HEK293 (cell line): Measurements from ENCODE around the gene HTT-AS.

ENCODE experiments used
- CTCF ChIA-PET: fragments of 350-600 bp; formaldehyde crosslinking; extraction: SDS; loops from one replicate; lab custom pipeline; 2021; ENCODE audit warnings: antibody characterized with exemption; lab: Yijun Ruan, JAX
- POLR2A ChIA-PET: fragments of 300-600 bp; formaldehyde crosslinking; extraction: SDS; loops from one replicate; lab custom pipeline; 2020; ENCODE audit warnings: antibody characterized with exemption, inconsistent platforms; lab: Yijun Ruan, JAX
- H3K27ac ChIP-seq: fragments of 200-500 bp; sonication (Bioruptor generic); 2 replicates; pipeline ENCODE4 v1.5.1; 2014; ENCODE audit warnings: low read depth, low read length, control low read depth, inconsistent platforms; ENCODE audit errors: extremely low read depth
- H3K36me3 ChIP-seq, 2 experiments: fragments of 200-500 bp in 1 of 2; sonication (Bioruptor generic) in 1 of 2; 1 replicate in 1 of 2; 2 replicates in 1 of 2; pipeline ENCODE4 v1.5.1; 2014 to 2017; ENCODE audit warnings: inconsistent platforms in 2 of 2, low read length in 2 of 2; ENCODE audit not compliant: control insufficient read depth in 2 of 2, insufficient read depth in 1 of 2
- H3K4me1 ChIP-seq: fragments of 200-500 bp; sonication (Bioruptor generic); 2 replicates; pipeline ENCODE4 v1.5.1; 2014; ENCODE audit warnings: mild to moderate bottlenecking, low read length, inconsistent platforms; ENCODE audit not compliant: control insufficient read depth, insufficient read depth
- H3K4me3 ChIP-seq: 2 replicates; pipeline ENCODE4 v1.5.1; 2011; ENCODE audit warnings: low read depth, mild to moderate bottlenecking, control low read depth, low read length, moderate library complexity
- H3K9me3 ChIP-seq: fragments of 200-500 bp; sonication (Bioruptor generic); 2 replicates; pipeline ENCODE4 v1.5.1; 2014; ENCODE audit warnings: low read depth, low read length, inconsistent platforms; ENCODE audit not compliant: control insufficient read depth, insufficient read depth
- GLI2 ChIP-seq: fragments of 450-650 bp; formaldehyde crosslinking; IDR thresholded peaks from 2 replicates; pipeline ENCODE4; 2017; ENCODE audit warnings: missing biosample characterization, missing genetic modification characterization, low read depth, borderline replicate concordance
- GLI4 ChIP-seq: fragments of 450-650 bp; formaldehyde crosslinking; IDR thresholded peaks from 2 replicates; pipeline ENCODE4 v1.5.1; 2016; ENCODE audit warnings: missing biosample characterization, missing genetic modification characterization
- PRDM1 ChIP-seq: fragments of 450-650 bp; formaldehyde crosslinking; IDR thresholded peaks from 2 replicates; pipeline ENCODE4; 2016; ENCODE audit warnings: missing biosample characterization, missing genetic modification characterization
- WT1 ChIP-seq: fragments of 450-650 bp; formaldehyde crosslinking; IDR thresholded peaks from 2 replicates; pipeline ENCODE4 v1.5.1; 2016; ENCODE audit warnings: missing biosample characterization, missing genetic modification characterization
- ZNF121 ChIP-seq: fragments of 450-650 bp; formaldehyde crosslinking; IDR thresholded peaks from 2 replicates; pipeline ENCODE4 v1.5.1; 2016; ENCODE audit warnings: missing biosample characterization, missing genetic modification characterization
- ZNF157 ChIP-seq: fragments of 450-650 bp; formaldehyde crosslinking; IDR thresholded peaks from 2 replicates; pipeline ENCODE4 v1.5.1; 2016; ENCODE audit warnings: missing biosample characterization, missing genetic modification characterization
- ZNF19 ChIP-seq: fragments of 450-650 bp; formaldehyde crosslinking; IDR thresholded peaks from 2 replicates; pipeline ENCODE4; 2016; ENCODE audit warnings: missing biosample characterization, missing genetic modification characterization, low read depth
- ZNF202 ChIP-seq: fragments of 450-650 bp; formaldehyde crosslinking; IDR thresholded peaks from 2 replicates; pipeline ENCODE4 v1.5.1; 2016; ENCODE audit warnings: missing biosample characterization, missing genetic modification characterization, borderline replicate concordance
- ZNF211 ChIP-seq: fragments of 450-650 bp; formaldehyde crosslinking; IDR thresholded peaks from 2 replicates; pipeline ENCODE4 v1.5.1; 2016; ENCODE audit warnings: low read depth, missing biosample characterization, missing genetic modification characterization
- ZNF214 ChIP-seq: fragments of 450-650 bp; formaldehyde crosslinking; IDR thresholded peaks from 2 replicates; pipeline ENCODE4 v1.5.1; 2017; ENCODE audit warnings: missing biosample characterization, mild to moderate bottlenecking, missing genetic modification characterization, borderline replicate concordance
- ZNF26 ChIP-seq: fragments of 450-650 bp; formaldehyde crosslinking; IDR thresholded peaks from 2 replicates; pipeline ENCODE4 v1.5.1; 2016; ENCODE audit warnings: missing biosample characterization, missing genetic modification characterization
- ZNF548 ChIP-seq: fragments of 450-650 bp; formaldehyde crosslinking; IDR thresholded peaks from 2 replicates; pipeline ENCODE4 v1.5.1; 2016; ENCODE audit warnings: missing biosample characterization, missing genetic modification characterization
- ZNF600 ChIP-seq: fragments of 450-650 bp; formaldehyde crosslinking; IDR thresholded peaks from 2 replicates; pipeline ENCODE4 v1.5.1; 2016; ENCODE audit warnings: missing biosample characterization, missing genetic modification characterization
- ZNF610 ChIP-seq: fragments of 450-650 bp; formaldehyde crosslinking; IDR thresholded peaks from 2 replicates; pipeline ENCODE4 v1.5.1; 2016; ENCODE audit warnings: missing biosample characterization, missing genetic modification characterization, borderline replicate concordance
- ZNF629 ChIP-seq: fragments of 450-650 bp; formaldehyde crosslinking; IDR thresholded peaks from 2 replicates; pipeline ENCODE4 v1.5.1; 2017; ENCODE audit warnings: missing biosample characterization, missing genetic modification characterization
- ZNF654 ChIP-seq: fragments of 450-650 bp; formaldehyde crosslinking; IDR thresholded peaks from 2 replicates; pipeline ENCODE4 v1.5.1; 2016; ENCODE audit warnings: low read depth, missing biosample characterization, missing genetic modification characterization
- ZNF658 ChIP-seq: fragments of 450-650 bp; formaldehyde crosslinking; IDR thresholded peaks from 2 replicates; pipeline ENCODE4; 2016; ENCODE audit warnings: missing biosample characterization, missing genetic modification characterization
- ZNF768 ChIP-seq: fragments of 450-650 bp; formaldehyde crosslinking; IDR thresholded peaks from 2 replicates; pipeline ENCODE4 v1.5.1; 2018; ENCODE audit warnings: missing biosample characterization, mild to moderate bottlenecking, missing genetic modification characterization
- ZNF776 ChIP-seq: fragments of 450-650 bp; formaldehyde crosslinking; IDR thresholded peaks from 2 replicates; pipeline ENCODE4 v1.5.0; 2017; ENCODE audit warnings: missing biosample characterization, missing genetic modification characterization, borderline replicate concordance
- ZNF777 ChIP-seq: fragments of 450-650 bp; formaldehyde crosslinking; IDR thresholded peaks from 2 replicates; pipeline ENCODE4 v1.5.1; 2017; ENCODE audit warnings: missing biosample characterization, missing genetic modification characterization, borderline replicate concordance
- ZNF837 ChIP-seq: fragments of 450-650 bp; formaldehyde crosslinking; IDR thresholded peaks from 2 replicates; pipeline ENCODE4 v1.5.1; 2016; ENCODE audit warnings: missing biosample characterization, missing genetic modification characterization
- ZSCAN18 ChIP-seq: fragments of 450-650 bp; formaldehyde crosslinking; IDR thresholded peaks from 2 replicates; pipeline ENCODE4 v1.5.1; 2016; ENCODE audit warnings: missing biosample characterization, missing genetic modification characterization
- ZSCAN23 ChIP-seq: fragments of 450-650 bp; formaldehyde crosslinking; IDR thresholded peaks from 2 replicates; pipeline ENCODE4 v1.5.1; 2016; ENCODE audit warnings: missing biosample characterization, missing genetic modification characterization
- TF ChIP-seq, protein P1 (sequence below): fragments of 450-650 bp; formaldehyde crosslinking; IDR thresholded peaks from 2 replicates; pipeline ENCODE4 v1.5.1; 2016; ENCODE audit warnings: missing biosample characterization, missing genetic modification characterization, low read depth
- TF ChIP-seq, protein P2 (sequence below): fragments of 450-650 bp; formaldehyde crosslinking; IDR thresholded peaks from 2 replicates; pipeline ENCODE4 v1.5.1; 2017; ENCODE audit warnings: missing biosample characterization, missing genetic modification characterization
- TF ChIP-seq, protein P3 (sequence below): fragments of 450-650 bp; formaldehyde crosslinking; IDR thresholded peaks from 2 replicates; pipeline ENCODE4 v1.5.1; 2016; ENCODE audit warnings: missing biosample characterization, missing genetic modification characterization

HTT-AS gene

GRCh38 chr4:3044870-3045819, 29.2 kb downstream of the HTT-AS start:
- Histone ChIP-seq H3K27ac (no peak overlapping the region), H3K4me1 (no peaks in the 10 kb centered on the region), H3K36me3 (no peaks in the 10 kb centered on the region), H3K9me3 (no peaks in the 10 kb centered on the region), H3K4me3 (no peak overlapping the region)
- ChIA-PET CTCF (interaction anchor here (1.1 kb wide), 2 partner anchors 10 to 67 kb away, joined by 3 to 6 read pairs; no protein-coding TSS in a partner anchor), POLR2A (no interaction called here)
- TF ChIP-seq ZNF658 (tag by site-specific recombination) (no peak), ZNF26 (no peak), ZNF777 (tag by site-specific recombination) (no peak), ZNF629 (tag by site-specific recombination) (no peak), ZNF211 (no peak), ZNF768 (no peak), ZNF600 (tag by site-specific recombination) (no peak), GLI4 (no peak), ZNF654 (tag by site-specific recombination) (no peak), ZNF776 (no peak), ZNF214 (tag by site-specific recombination) (no peak), ZNF610 (no peak), ZNF157 (tag by site-specific recombination) (no peak), ZNF121 (tag by site-specific recombination) (no peak)
- TF ChIP-seq, protein P1, sequence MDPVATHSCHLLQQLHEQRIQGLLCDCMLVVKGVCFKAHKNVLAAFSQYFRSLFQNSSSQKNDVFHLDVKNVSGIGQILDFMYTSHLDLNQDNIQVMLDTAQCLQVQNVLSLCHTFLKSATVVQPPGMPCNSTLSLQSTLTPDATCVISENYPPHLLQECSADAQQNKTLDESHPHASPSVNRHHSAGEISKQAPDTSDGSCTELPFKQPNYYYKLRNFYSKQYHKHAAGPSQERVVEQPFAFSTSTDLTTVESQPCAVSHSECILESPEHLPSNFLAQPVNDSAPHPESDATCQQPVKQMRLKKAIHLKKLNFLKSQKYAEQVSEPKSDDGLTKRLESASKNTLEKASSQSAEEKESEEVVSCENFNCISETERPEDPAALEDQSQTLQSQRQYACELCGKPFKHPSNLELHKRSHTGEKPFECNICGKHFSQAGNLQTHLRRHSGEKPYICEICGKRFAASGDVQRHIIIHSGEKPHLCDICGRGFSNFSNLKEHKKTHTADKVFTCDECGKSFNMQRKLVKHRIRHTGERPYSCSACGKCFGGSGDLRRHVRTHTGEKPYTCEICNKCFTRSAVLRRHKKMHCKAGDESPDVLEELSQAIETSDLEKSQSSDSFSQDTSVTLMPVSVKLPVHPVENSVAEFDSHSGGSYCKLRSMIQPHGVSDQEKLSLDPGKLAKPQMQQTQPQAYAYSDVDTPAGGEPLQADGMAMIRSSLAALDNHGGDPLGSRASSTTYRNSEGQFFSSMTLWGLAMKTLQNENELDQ (tag by site-specific recombination): no peak
- TF ChIP-seq, protein P2, sequence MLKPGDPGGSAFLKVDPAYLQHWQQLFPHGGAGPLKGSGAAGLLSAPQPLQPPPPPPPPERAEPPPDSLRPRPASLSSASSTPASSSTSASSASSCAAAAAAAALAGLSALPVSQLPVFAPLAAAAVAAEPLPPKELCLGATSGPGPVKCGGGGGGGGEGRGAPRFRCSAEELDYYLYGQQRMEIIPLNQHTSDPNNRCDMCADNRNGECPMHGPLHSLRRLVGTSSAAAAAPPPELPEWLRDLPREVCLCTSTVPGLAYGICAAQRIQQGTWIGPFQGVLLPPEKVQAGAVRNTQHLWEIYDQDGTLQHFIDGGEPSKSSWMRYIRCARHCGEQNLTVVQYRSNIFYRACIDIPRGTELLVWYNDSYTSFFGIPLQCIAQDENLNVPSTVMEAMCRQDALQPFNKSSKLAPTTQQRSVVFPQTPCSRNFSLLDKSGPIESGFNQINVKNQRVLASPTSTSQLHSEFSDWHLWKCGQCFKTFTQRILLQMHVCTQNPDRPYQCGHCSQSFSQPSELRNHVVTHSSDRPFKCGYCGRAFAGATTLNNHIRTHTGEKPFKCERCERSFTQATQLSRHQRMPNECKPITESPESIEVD (tag by site-specific recombination): no peak

DNA sequence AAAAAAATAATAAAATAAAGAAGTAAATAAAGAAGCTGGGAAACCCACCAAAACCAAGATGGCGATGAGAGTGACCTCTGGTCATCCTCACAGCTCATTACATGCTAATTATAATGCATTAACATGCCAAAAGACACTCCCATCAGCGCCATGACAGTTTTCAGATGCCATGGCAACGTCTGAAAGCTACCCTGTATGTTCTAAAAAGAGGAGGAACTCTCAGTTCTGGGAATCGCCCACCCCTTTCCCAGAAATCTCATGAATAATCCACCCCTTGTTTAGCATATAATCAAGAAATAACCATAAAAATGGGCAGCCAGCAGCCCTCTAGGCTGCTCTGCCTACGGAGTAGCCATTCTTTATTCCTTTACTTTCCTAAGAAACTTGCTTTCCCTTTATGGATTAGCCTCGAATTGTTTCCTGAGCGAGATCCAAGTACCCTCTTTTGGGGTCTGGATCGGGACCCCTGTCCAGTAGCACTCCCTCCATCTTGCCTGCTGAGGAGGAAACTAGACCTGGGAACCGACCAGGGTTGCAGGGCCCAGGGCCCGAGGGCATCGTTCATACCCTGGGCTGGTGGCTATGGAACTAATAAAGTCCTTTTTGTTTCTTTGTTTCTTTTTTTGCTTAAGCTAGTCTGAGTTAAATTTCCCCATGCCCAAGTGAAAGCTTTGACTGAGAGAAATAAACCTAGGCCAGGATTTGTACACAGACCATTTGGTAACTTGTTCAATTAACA, 30.9 kb downstream of the HTT-AS start:
- no peak overlapping the region for H3K4me3 ChIP-seq
- no peaks in the 10 kb centered on the region for H3K9me3 ChIP-seq
- no peak overlapping the region for H3K27ac ChIP-seq
- H3K36me3 ChIP-seq: no peaks in the 10 kb centered on the region
- POLR2A ChIA-PET: no interaction called here
- CTCF ChIA-PET: interaction anchor here (0.6 kb wide), 1 partner anchor 65 kb away, joined by 3 read pairs; no protein-coding TSS in a partner anchor
- H3K4me1 ChIP-seq: no peaks in the 10 kb centered on the region
- TF ChIP-seq ZNF548 (tag by site-specific recombination) (no peak), PRDM1 (tag by site-specific recombination) (no peak), ZSCAN18 (tag by site-specific recombination) (no peak), GLI2 (tag by site-specific recombination) (no peak), ZNF157 (tag by site-specific recombination) (no peak), ZSCAN23 (tag by site-specific recombination) (no peak), ZNF19 (tag by site-specific recombination) (no peak), ZNF629 (tag by site-specific recombination) (no peak), WT1 (tag by site-specific recombination) (no peak), ZNF202 (tag by site-specific recombination) (no peak), ZNF837 (tag by site-specific recombination) (no peak)
- TF ChIP-seq, protein P3, sequence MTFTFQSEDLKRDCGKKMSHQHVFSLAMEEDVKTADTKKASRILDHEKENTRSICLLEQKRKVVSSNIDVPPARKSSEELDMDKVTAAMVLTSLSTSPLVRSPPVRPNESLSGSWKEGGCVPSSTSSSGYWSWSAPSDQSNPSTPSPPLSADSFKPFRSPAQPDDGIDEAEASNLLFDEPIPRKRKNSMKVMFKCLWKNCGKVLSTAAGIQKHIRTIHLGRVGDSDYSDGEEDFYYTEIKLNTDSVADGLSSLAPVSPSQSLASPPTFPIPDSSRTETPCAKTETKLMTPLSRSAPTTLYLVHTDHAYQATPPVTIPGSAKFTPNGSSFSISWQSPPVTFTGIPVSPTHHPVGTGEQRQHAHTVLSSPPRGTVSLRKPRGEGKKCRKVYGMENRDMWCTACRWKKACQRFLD: no peak
